ENCODE results near the gene NCL.

DNA sequence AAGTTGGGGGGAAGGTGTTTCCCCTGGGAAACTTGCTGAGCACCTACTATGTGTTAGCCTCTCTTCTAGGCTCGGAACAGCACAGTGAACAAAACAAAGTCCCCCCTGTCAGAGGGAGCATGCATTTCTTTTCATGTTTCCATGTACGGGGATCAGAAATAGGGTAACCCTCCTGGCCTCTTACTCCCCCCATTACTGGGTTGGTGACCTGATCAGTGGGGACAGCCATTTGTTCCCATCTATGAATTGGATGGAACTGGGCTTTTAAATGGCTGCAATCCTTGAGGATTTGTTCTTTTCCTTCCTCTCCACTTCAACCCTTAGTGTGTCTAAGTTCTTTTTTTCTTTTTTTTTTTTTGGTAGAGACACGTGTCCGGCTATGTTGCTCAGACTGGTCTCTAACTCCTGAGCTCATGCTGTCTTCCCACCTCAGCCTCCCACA lies 13.7 kb downstream of the NCL start:
- TF ChIP-seq POLR2A (IDR thresholded peaks at IDR 0.05) (no peak), POLR2AphosphoS5 (IDR thresholded peaks at IDR 0.05) (no peak)
- TF ChIP-seq, protein P1, sequence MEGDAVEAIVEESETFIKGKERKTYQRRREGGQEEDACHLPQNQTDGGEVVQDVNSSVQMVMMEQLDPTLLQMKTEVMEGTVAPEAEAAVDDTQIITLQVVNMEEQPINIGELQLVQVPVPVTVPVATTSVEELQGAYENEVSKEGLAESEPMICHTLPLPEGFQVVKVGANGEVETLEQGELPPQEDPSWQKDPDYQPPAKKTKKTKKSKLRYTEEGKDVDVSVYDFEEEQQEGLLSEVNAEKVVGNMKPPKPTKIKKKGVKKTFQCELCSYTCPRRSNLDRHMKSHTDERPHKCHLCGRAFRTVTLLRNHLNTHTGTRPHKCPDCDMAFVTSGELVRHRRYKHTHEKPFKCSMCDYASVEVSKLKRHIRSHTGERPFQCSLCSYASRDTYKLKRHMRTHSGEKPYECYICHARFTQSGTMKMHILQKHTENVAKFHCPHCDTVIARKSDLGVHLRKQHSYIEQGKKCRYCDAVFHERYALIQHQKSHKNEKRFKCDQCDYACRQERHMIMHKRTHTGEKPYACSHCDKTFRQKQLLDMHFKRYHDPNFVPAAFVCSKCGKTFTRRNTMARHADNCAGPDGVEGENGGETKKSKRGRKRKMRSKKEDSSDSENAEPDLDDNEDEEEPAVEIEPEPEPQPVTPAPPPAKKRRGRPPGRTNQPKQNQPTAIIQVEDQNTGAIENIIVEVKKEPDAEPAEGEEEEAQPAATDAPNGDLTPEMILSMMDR (IDR thresholded peaks at IDR 0.05) = no peak
